GM15510 (cell line): ENCODE results near the gene MAML3.

Experiments used
- POLR2A ChIP-seq: IDR thresholded peaks from 3 replicates; pipeline ENCODE4 v1.6.1; 2011; ENCODE audit warnings: borderline replicate concordance; ENCODE audit not compliant: insufficient read length; ENCODE audit errors: extremely low read depth

The MAML3 gene

GRCh38 chr4:140065393-140065792 lies 88.6 kb downstream of the MAML3 start:
- no peak for TF ChIP-seq POLR2A

- TF ChIP-seq POLR2A = no peak
Observed at GRCh38 chr4:140061659-140062289, 92.2 kb downstream of the MAML3 start.

GRCh38 chr4:140061194-140061593 lies 92.8 kb downstream of the MAML3 start:
- TF ChIP-seq POLR2A = no peak

- no peak for TF ChIP-seq POLR2A
Observed at GRCh38 chr4:140059159-140059558, 94.8 kb downstream of the MAML3 start.

GRCh38 chr4:140057701-140058100 lies 96.3 kb downstream of the MAML3 start:
- no peak for TF ChIP-seq POLR2A

- TF ChIP-seq POLR2A = no peak
Observed at GRCh38 chr4:140056015-140056414, 98.0 kb downstream of the MAML3 start.

- no peak for TF ChIP-seq POLR2A
Observed at GRCh38 chr4:140054861-140055260, 99.1 kb downstream of the MAML3 start.

- TF ChIP-seq POLR2A = no peak
Observed at GRCh38 chr4:140053185-140053584, 100.8 kb downstream of the MAML3 start.

- no peak for TF ChIP-seq POLR2A
Observed at GRCh38 chr4:140052050-140052449, 101.9 kb downstream of the MAML3 start.

- TF ChIP-seq POLR2A = no peak
Observed at GRCh38 chr4:140049849-140050637, 103.9 kb downstream of the MAML3 start.

- TF ChIP-seq POLR2A = no peak
Observed at GRCh38 chr4:140049024-140049848, 104.7 kb downstream of the MAML3 start.

GRCh38 chr4:140048419-140048995 lies 105.5 kb downstream of the MAML3 start:
- TF ChIP-seq POLR2A = no peak

GRCh38 chr4:140047786-140048185 lies 106.2 kb downstream of the MAML3 start:
- no peak for TF ChIP-seq POLR2A

GRCh38 chr4:140047017-140047640 lies 106.9 kb downstream of the MAML3 start:
- no peak for TF ChIP-seq POLR2A
